EL (cell line): ENCODE measurements around the gene OSMR.

Experiments
- DNase-seq: peaks from one replicate; pipeline ENCODE4 v3.0.0-alpha.2; 2016

The OSMR gene

GRCh38 chr5:38845526-38846378, at the start of gene OSMR:
Gene OSMR, plus strand, starts transcription at chr5:38846012. Its CDS starts 23,033 bp downstream, at chr5:38869045.
- DNase-seq, result peak; percentile 99

GRCh38 chr5:38796742-38797108, 49.1 kb upstream of the OSMR start:
- no peak for DNase-seq

- no peak for DNase-seq
Observed at GRCh38 chr5:38797838-38798237, 48.0 kb upstream of the OSMR start.

GRCh38 chr5:38799556-38800377, 46.0 kb upstream of the OSMR start:
- no peak for DNase-seq

- DNase-seq, result no peak
Observed at GRCh38 chr5:38800515-38800914, 45.3 kb upstream of the OSMR start.

- no peak for DNase-seq
Observed at GRCh38 chr5:38802125-38802524, 43.7 kb upstream of the OSMR start.

GRCh38 chr5:38803246-38803645, 42.6 kb upstream of the OSMR start:
- DNase-seq, result no peak

GRCh38 chr5:38806775-38807258, 39.0 kb upstream of the OSMR start:
- peak; percentile 99 for DNase-seq

- DNase-seq, result peak; percentile 85
Observed at GRCh38 chr5:38807570-38808483, 38.0 kb upstream of the OSMR start.

- DNase-seq, result no peak
Observed at GRCh38 chr5:38808666-38809343, 37.0 kb upstream of the OSMR start.

GRCh38 chr5:38809388-38810359, 36.1 kb upstream of the OSMR start:
- peak; percentile 86 for DNase-seq

- no peak for DNase-seq
Observed at GRCh38 chr5:38814879-38815278, 30.9 kb upstream of the OSMR start.

GRCh38 chr5:38816083-38817030, 29.5 kb upstream of the OSMR start:
- DNase-seq, result no peak

- no peak for DNase-seq
Observed at GRCh38 chr5:38821679-38822078, 24.1 kb upstream of the OSMR start.

- DNase-seq, result no peak
Observed at GRCh38 chr5:38823503-38823902, 22.3 kb upstream of the OSMR start.

- DNase-seq, result no peak
Observed at GRCh38 chr5:38824821-38825220, 21.0 kb upstream of the OSMR start.

- no peak for DNase-seq
Observed at GRCh38 chr5:38825494-38825893, 20.3 kb upstream of the OSMR start.

- peak; percentile 81 for DNase-seq
Observed at GRCh38 chr5:38827525-38827924, 18.3 kb upstream of the OSMR start.

- peak; percentile 37 for DNase-seq
Observed at GRCh38 chr5:38830521-38831051, 15.2 kb upstream of the OSMR start.
